GM23338 (cell line): ENCODE data around the gene PNPT1. TPM values are rescaled to one million over a fixed set of nuclear protein-coding genes. Genes with fewer than 3 reads are reported as not detected.
"Not testable (repeated sequence)": the region's sequence is repeated elsewhere in the genome, so short reads cannot be mapped to it uniquely, and the experiment has no call there.

ENCODE experiments used
- ATAC-seq: fragments of 200-7000 bp; cut with Tn5 transposase; 3 replicates; pipeline ENCODE4 v1.9.1; 2020
- DNase-seq: peaks from one replicate; pipeline ENCODE4 v3.0.0-alpha.2; 2015; ENCODE audit warnings: low spot score
- H2AFZ ChIP-seq: fragments of 200-600 bp; sonication (generic); 2 replicates; pipeline ENCODE4 v1.8.0; 2016; ENCODE audit warnings: antibody characterized with exemption, mild to moderate bottlenecking, moderate library complexity
- H3F3A ChIP-seq: fragments of 200-600 bp; sonication (generic); replicated peaks from 2 replicates; pipeline ENCODE4 v1.8.0; 2017; ENCODE audit warnings: antibody characterized with exemption, mixed run types, low read depth
- H3K27ac ChIP-seq: fragments of 200-600 bp; sonication (generic); 2 replicates; pipeline ENCODE4 v1.6.1; 2016; ENCODE audit warnings: low read depth
- H3K27me3 ChIP-seq: fragments of 200-600 bp; sonication (generic); 2 replicates; pipeline ENCODE4 v1.8.0; 2016; ENCODE audit warnings: mild to moderate bottlenecking, mixed run types, moderate library complexity; ENCODE audit not compliant: insufficient read depth
- H3K36me3 ChIP-seq: fragments of 200-600 bp; sonication (generic); 2 replicates; pipeline ENCODE4 v1.8.0; 2016; ENCODE audit warnings: mild to moderate bottlenecking; ENCODE audit not compliant: insufficient read depth
- H3K4me1 ChIP-seq: fragments of 200-600 bp; sonication (generic); 2 replicates; pipeline ENCODE4 v1.8.0; 2016; ENCODE audit warnings: mild to moderate bottlenecking, moderate library complexity; ENCODE audit not compliant: insufficient read depth
- H3K4me2 ChIP-seq: fragments of 200-600 bp; sonication (generic); 2 replicates; pipeline ENCODE4 v1.7.1; 2017; ENCODE audit warnings: mixed run types
- H3K4me3 ChIP-seq: fragments of 200-600 bp; sonication (generic); 2 replicates; pipeline ENCODE4 v1.6.1; 2016; ENCODE audit warnings: mixed run types
- H3K79me2 ChIP-seq: fragments of 200-600 bp; sonication (generic); replicated peaks from 2 replicates; pipeline ENCODE4 v1.8.0; 2017; ENCODE audit warnings: mild to moderate bottlenecking; ENCODE audit not compliant: insufficient read depth
- H3K9me2 ChIP-seq: fragments of 200-600 bp; sonication (generic); 2 replicates; pipeline ENCODE4 v1.8.0; 2017; ENCODE audit not compliant: insufficient read depth
- H4K20me1 ChIP-seq: fragments of 200-600 bp; sonication (generic); replicated peaks from 2 replicates; pipeline ENCODE4 v1.8.0; 2017; ENCODE audit warnings: mild to moderate bottlenecking; ENCODE audit not compliant: insufficient read depth
- H3K27ac Mint-ChIP-seq: 2 replicates; pipeline ENCODE4 v1.8.0; 2020; ENCODE audit warnings: inconsistent platforms, mild to moderate bottlenecking, moderate library complexity, mixed read lengths
- H3K27me3 Mint-ChIP-seq: 3 replicates; pipeline ENCODE4 v1.8.0; 2022; ENCODE audit warnings: low read depth, mild to moderate bottlenecking, moderate library complexity, mixed read lengths, inconsistent platforms; ENCODE audit not compliant: insufficient read depth, poor library complexity
- H3K36me3 Mint-ChIP-seq: 3 replicates; pipeline ENCODE4 v1.8.0; 2021; ENCODE audit warnings: low read depth, mild to moderate bottlenecking, inconsistent platforms, moderate library complexity, mixed read lengths
- H3K4me1 Mint-ChIP-seq: 3 replicates; pipeline ENCODE4 v1.8.0; 2020; ENCODE audit warnings: mild to moderate bottlenecking, inconsistent platforms, mixed read lengths
- H3K4me3 Mint-ChIP-seq: 3 replicates; pipeline ENCODE4 v1.8.0; 2021; ENCODE audit warnings: moderate library complexity, mild to moderate bottlenecking, inconsistent platforms, mixed read lengths
- H3K9me3 Mint-ChIP-seq: 3 replicates; pipeline ENCODE4 v1.8.0; 2020; ENCODE audit warnings: moderate library complexity, mild to moderate bottlenecking, inconsistent platforms, mixed read lengths
- EZH2 ChIP-seq: fragments of 200-600 bp; sonication (generic); IDR thresholded peaks from one replicate; pipeline ENCODE4 v1.8.0; 2017; ENCODE audit warnings: antibody characterized with exemption, mild to moderate bottlenecking, low read depth; ENCODE audit not compliant: unreplicated experiment
- EZH2phosphoT487 ChIP-seq: fragments of 200-600 bp; sonication (generic); IDR thresholded peaks from one replicate; pipeline ENCODE4 v1.8.1; 2018; ENCODE audit warnings: antibody characterized with exemption; ENCODE audit not compliant: unreplicated experiment
- polyA plus RNA-seq: library from polyadenylated mRNA; unstranded; fragments of >200 nt; fragmentation: Nextera tagmentation; extraction: Ambion mirVana; gene quantifications from 2 replicates; pipeline ENCODE4 v1.2.1, GENCODE V29; 2016
- total RNA-seq: library from RNA; depleted of rRNA; stranded (reverse); fragments of >200 nt; shearing (Covaris generic); gene quantifications from 2 replicates; pipeline ENCODE4 v1.2.3, GENCODE V29; 2014
- TF ChIP-seq, protein P1 (sequence below), 2 experiments: fragments of 200-600 bp in 1 of 2; sonication (generic) in 1 of 2; conservative IDR thresholded peaks; 2 replicates each; pipeline versions ENCODE4 v1.5.1 to v1.6.1; 2016 to 2017; ENCODE audit warnings: antibody characterized with exemption in 2 of 2, low read depth in 2 of 2, mild to moderate bottlenecking in 2 of 2, moderate library complexity in 1 of 2
- TF ChIP-seq, protein P2 (sequence below): fragments of 250-450 bp; sonication (Bioruptor Pico); IDR thresholded peaks from 2 replicates; pipeline ENCODE4 v1.5.0; 2020; ENCODE audit warnings: mild to moderate bottlenecking, moderate library complexity
- TF ChIP-seq, protein P3 (sequence below): IDR thresholded peaks from 2 replicates; pipeline ENCODE4 v1.6.1; 2016; ENCODE audit warnings: antibody characterized with exemption

Gene PNPT1
- total and polyA plus RNA-seq, 2 experiments from 2014 or later: 31.1 to 34.6 TPM

DNA sequence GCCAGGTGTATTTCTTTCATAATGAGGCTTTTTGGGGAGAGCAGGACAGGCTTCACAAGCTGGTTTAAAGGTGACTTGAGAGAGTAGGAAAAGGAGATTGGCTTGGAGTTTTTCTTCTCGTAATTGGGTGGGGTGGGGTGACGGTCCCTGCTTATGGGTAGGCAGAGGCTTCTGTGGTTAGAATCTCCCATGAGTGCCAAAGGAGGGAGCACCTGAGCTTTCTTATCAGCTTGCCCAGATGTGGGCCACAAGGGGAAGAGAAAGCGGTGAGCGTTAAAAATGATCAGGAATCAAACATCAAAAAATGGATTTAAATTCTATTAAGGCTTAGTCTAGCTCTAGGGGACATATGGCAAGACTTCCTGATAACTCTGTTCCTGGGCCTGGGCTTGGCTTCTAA lies 9.7 kb upstream of the PNPT1 start:
- Mint-ChIP-seq H3K27ac (no peak overlapping the region), H3K9me3 (no peaks in the 10 kb centered on the region; the same call in 2 of the 3 replicates), H3K27me3 (no peaks in the 10 kb centered on the region), H3K4me3 (no peak overlapping the region), H3K36me3 (no peaks in the 10 kb centered on the region), H3K4me1 (peaks cover 4% of the 10 kb centered on the region)
- Histone ChIP-seq H3K9me2 (no peaks in the 10 kb centered on the region), H3K4me1 (no peaks in the 10 kb centered on the region; the same call in 1 of the 2 replicates), H3F3A (no peaks in the 10 kb centered on the region), H3K27ac (no peak overlapping the region), H4K20me1 (no peaks in the 10 kb centered on the region), H3K4me3 (no peak overlapping the region), H3K79me2 (no peaks in the 10 kb centered on the region), H2AFZ (peak overlapping the region; percentile 74; the same call in 1 of the 2 replicates), H3K4me2 (no peak overlapping the region), H3K27me3 (no peaks in the 10 kb centered on the region), H3K36me3 (no peaks in the 10 kb centered on the region)
- TF ChIP-seq, protein P1, sequence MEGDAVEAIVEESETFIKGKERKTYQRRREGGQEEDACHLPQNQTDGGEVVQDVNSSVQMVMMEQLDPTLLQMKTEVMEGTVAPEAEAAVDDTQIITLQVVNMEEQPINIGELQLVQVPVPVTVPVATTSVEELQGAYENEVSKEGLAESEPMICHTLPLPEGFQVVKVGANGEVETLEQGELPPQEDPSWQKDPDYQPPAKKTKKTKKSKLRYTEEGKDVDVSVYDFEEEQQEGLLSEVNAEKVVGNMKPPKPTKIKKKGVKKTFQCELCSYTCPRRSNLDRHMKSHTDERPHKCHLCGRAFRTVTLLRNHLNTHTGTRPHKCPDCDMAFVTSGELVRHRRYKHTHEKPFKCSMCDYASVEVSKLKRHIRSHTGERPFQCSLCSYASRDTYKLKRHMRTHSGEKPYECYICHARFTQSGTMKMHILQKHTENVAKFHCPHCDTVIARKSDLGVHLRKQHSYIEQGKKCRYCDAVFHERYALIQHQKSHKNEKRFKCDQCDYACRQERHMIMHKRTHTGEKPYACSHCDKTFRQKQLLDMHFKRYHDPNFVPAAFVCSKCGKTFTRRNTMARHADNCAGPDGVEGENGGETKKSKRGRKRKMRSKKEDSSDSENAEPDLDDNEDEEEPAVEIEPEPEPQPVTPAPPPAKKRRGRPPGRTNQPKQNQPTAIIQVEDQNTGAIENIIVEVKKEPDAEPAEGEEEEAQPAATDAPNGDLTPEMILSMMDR (conservative IDR thresholded peaks at IDR 0.05; ENCODE audit: low read depth in 2 of 2): peak in 1 of 2 experiments; percentile 37; a peak in 2 of 4 replicates
- no peak for TF ChIP-seq EZH2phosphoT487
- peak; percentile 65 for ATAC-seq
- DNase-seq: peak; percentile 21

DNA sequence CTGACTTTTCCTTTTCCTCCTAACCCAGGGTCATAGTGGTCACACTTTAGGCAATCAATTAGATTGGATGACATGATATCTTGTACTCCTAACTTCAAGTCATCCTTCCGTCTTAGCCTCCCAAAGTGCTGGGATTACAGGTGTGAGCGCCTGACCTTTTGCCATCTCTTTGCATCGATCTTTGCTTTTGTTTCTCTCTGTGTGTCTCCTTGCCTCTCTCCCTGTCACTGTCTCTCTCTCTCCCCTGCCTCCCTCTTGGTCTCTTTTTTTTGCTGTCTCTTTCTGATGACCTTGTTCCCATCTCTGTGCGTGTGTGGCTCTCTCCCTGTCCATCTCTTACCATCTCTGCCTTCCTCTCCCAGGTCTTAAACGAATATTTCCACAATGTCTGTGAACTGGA lies 904 bp downstream of the PNPT1 start:
- ATAC-seq: peak; percentile 9
- not testable (repeated sequence) for H3K36me3 ChIP-seq, H3K27me3 Mint-ChIP-seq, H3K4me1 ChIP-seq, DNase-seq, H3K9me3 Mint-ChIP-seq, H3K9me2 ChIP-seq, H2AFZ ChIP-seq, H3F3A ChIP-seq, H3K27ac ChIP-seq, H3K27me3 ChIP-seq
- Histone ChIP-seq H3K4me3 (peak overlapping the region; percentile 82), H3K4me2 (peak overlapping the region; percentile 80), H4K20me1 (peaks cover 19% of the 10 kb centered on the region; the same call in 1 of the 2 replicates), H3K79me2 (peaks cover 59% of the 10 kb centered on the region)
- Mint-ChIP-seq H3K36me3 (peaks cover 21% of the 10 kb centered on the region), H3K4me1 (peaks cover 10% of the 10 kb centered on the region), H3K4me3 (peak overlapping the region; percentile 87), H3K27ac (0 out of 2 replicates have a peak overlapping the region, but pooled peaks have one; percentile 98)

DNA sequence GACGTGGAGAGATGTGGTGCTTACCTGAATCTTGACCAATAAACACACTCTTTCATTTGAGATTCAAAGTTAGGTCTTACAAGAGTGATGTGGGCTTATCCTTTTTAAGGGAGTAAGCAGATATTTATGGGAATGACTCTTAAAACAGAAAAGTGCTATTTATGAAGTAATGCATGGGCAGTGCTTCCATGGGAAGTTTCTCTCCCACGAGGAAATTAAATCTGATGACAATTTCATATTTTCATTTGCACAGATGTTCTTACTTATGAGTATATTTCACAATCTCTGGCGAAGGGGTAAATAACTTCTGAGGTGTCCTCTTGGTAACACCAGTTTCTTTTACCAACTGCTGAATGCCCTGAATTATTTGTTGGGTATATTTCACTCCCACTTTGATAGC lies 21.0 kb downstream of the PNPT1 start:
- Mint-ChIP-seq H3K27ac (no peak overlapping the region), H3K36me3 (peaks cover 55% of the 10 kb centered on the region; the same call in 2 of the 3 replicates), H3K4me1 (no peaks in the 10 kb centered on the region), H3K27me3 (no peaks in the 10 kb centered on the region), H3K4me3 (no peak overlapping the region), H3K9me3 (no peaks in the 10 kb centered on the region)
- Histone ChIP-seq H3K4me2 (no peak overlapping the region), H2AFZ (no peak overlapping the region), H3F3A (no peaks in the 10 kb centered on the region), H3K79me2 (no peaks in the 10 kb centered on the region), H3K9me2 (no peaks in the 10 kb centered on the region), H3K27ac (no peak overlapping the region), H3K27me3 (no peaks in the 10 kb centered on the region), H3K36me3 (peaks cover 37% of the 10 kb centered on the region; the same call in 1 of the 2 replicates), H3K4me3 (no peak overlapping the region), H4K20me1 (no peaks in the 10 kb centered on the region), H3K4me1 (no peaks in the 10 kb centered on the region)
- ATAC-seq: no peak
- no peak for DNase-seq
- TF ChIP-seq, protein P2, sequence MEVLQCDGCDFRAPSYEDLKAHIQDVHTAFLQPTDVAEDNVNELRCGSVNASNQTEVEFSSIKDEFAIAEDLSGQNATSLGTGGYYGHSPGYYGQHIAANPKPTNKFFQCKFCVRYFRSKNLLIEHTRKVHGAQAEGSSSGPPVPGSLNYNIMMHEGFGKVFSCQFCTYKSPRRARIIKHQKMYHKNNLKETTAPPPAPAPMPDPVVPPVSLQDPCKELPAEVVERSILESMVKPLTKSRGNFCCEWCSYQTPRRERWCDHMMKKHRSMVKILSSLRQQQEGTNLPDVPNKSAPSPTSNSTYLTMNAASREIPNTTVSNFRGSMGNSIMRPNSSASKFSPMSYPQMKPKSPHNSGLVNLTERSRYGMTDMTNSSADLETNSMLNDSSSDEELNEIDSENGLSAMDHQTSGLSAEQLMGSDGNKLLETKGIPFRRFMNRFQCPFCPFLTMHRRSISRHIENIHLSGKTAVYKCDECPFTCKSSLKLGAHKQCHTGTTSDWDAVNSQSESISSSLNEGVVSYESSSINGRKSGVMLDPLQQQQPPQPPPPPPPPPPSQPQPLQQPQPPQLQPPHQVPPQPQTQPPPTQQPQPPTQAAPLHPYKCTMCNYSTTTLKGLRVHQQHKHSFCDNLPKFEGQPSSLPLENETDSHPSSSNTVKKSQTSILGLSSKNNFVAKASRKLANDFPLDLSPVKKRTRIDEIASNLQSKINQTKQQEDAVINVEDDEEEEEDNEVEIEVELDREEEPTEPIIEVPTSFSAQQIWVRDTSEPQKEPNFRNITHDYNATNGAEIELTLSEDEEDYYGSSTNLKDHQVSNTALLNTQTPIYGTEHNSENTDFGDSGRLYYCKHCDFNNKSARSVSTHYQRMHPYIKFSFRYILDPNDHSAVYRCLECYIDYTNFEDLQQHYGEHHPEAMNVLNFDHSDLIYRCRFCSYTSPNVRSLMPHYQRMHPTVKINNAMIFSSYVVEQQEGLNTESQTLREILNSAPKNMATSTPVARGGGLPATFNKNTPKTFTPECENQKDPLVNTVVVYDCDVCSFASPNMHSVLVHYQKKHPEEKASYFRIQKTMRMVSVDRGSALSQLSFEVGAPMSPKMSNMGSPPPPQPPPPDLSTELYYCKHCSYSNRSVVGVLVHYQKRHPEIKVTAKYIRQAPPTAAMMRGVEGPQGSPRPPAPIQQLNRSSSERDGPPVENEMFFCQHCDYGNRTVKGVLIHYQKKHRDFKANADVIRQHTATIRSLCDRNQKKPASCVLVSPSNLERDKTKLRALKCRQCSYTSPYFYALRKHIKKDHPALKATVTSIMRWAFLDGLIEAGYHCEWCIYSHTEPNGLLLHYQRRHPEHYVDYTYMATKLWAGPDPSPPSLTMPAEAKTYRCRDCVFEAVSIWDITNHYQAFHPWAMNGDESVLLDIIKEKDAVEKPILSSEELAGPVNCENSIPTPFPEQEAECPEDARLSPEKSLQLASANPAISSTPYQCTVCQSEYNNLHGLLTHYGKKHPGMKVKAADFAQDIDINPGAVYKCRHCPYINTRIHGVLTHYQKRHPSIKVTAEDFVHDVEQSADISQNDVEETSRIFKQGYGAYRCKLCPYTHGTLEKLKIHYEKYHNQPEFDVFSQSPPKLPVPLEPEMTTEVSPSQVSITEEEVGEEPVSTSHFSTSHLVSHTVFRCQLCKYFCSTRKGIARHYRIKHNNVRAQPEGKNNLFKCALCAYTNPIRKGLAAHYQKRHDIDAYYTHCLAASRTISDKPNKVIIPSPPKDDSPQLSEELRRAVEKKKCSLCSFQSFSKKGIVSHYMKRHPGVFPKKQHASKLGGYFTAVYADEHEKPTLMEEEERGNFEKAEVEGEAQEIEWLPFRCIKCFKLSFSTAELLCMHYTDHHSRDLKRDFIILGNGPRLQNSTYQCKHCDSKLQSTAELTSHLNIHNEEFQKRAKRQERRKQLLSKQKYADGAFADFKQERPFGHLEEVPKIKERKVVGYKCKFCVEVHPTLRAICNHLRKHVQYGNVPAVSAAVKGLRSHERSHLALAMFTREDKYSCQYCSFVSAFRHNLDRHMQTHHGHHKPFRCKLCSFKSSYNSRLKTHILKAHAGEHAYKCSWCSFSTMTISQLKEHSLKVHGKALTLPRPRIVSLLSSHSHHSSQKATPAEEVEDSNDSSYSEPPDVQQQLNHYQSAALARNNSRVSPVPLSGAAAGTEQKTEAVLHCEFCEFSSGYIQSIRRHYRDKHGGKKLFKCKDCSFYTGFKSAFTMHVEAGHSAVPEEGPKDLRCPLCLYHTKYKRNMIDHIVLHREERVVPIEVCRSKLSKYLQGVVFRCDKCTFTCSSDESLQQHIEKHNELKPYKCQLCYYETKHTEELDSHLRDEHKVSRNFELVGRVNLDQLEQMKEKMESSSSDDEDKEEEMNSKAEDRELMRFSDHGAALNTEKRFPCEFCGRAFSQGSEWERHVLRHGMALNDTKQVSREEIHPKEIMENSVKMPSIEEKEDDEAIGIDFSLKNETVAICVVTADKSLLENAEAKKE: no peak
- TF ChIP-seq, protein P3, sequence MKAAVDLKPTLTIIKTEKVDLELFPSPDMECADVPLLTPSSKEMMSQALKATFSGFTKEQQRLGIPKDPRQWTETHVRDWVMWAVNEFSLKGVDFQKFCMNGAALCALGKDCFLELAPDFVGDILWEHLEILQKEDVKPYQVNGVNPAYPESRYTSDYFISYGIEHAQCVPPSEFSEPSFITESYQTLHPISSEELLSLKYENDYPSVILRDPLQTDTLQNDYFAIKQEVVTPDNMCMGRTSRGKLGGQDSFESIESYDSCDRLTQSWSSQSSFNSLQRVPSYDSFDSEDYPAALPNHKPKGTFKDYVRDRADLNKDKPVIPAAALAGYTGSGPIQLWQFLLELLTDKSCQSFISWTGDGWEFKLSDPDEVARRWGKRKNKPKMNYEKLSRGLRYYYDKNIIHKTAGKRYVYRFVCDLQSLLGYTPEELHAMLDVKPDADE: no peak
- TF ChIP-seq EZH2: no peak
